DMS79 (cell line): ENCODE results near the gene APBB1.
"Not testable (repeated sequence)": the region's sequence is repeated elsewhere in the genome, so short reads cannot be mapped to it uniquely, and the experiment has no call there.

Experiments
- DNase-seq: peaks from one replicate; lab custom pipeline; 2025; lab: John Stamatoyannopoulos, UW

The APBB1 gene

GRCh38 chr11:6417907-6418556 is 862 bp downstream of the APBB1 start:
- no peak for DNase-seq

- DNase-seq: no peak
Observed at GRCh38 chr11:6415797-6416196, 3.1 kb downstream of the APBB1 start.

DNA sequence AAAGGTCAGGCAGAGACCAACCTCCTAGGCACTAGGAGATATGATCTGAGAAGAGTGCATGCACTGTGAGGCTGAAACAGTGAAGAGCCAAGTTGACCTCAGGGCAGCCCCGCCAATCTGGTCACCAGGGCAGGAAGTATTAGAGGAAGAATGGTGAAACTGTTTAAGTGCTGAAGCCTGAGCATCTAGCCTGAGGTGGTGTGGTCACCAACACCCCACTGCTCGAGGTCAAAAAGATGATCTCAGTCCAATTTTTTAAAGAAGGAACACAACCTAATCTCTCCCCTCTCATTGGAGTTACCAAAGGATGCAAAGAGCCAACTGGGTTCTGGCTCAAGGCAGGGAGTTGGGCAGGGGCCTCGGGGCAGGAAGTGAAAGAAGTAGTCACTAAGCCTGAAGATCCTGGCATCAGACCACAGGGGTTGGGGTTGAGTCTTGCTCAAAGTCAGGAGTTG is 4.0 kb downstream of the APBB1 start:
- DNase-seq: no peak

GRCh38 chr11:6413791-6414201 is 5.1 kb downstream of the APBB1 start:
- no peak for DNase-seq

DNA sequence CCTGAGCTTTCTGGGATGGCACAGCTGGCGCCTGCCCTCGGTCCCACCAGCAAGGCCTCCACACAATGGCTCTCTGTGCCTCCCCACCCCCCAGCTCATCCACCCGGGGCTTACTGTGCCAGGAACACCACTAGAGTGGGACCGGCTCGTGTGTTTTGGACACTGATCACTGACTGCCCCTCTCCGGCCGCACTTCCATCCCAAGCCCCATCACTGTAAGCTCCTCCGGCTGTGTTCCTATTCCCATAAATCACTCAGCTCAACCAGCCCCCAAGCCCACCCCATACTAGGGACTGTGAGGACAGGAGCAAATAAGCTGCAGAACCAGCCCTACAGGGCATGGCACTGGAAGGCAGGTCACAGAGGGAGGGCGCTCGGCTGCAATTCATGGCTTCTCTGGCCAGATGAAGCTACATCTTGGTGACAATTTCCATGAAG is 7.3 kb downstream of the APBB1 start:
- no peak for DNase-seq

DNA sequence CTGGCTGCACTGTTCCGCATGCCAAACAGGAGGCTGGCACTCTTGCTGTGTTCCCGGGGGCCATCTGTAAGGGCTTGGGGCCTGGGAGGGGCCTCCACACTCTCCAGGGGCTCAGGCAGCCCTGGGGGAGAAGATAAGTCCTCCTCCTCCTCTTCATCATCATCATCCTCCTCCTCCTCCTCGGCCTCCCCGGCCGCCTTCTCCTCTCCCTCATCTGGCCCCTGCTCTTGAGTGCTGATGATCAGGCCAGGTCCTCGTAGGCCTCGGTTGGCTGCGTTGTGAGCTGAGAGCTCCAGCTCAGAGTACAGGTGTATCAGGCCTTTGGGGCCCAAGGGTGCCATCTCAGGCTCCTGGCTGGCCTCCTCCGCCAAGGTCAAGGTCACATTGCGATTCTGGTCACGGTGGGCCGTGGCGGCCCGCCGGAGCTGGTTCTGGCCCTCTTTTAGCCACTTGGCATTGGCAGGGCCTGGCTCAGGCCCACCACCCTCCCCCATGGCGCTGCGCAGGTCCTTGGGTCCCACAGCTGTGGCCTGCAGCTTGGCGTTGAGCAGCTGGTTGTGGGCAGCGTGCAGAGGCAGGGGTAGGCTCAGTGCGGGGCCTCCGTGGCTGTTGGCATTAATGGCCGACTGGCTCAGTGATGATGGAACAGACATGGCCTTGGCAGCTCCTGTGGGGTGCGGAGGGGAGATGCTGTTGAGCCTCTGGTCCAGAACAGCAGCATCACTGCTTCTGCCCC is 8.0 kb downstream of the APBB1 start:
- DNase-seq: no peak

DNA sequence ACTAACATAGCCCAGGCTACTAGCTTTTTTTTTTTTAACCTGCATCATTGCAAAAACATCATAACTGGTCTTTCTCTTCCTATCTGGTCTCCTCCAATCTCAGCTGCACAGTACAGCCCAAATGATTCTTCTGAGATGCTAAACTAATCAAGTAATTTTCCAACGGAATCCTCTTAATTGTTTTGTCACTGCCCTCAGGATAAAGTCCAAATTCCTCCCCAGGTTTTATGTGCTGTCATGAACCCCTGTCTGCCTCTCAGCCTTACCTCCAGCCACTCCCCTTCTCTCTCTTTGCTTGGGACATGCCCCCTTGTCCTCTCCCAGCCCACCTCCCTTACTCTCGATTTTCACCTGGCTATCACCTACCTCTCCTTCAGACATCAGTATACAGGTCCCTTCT is 12.5 kb downstream of the APBB1 start:
- DNase-seq: no peak

DNA sequence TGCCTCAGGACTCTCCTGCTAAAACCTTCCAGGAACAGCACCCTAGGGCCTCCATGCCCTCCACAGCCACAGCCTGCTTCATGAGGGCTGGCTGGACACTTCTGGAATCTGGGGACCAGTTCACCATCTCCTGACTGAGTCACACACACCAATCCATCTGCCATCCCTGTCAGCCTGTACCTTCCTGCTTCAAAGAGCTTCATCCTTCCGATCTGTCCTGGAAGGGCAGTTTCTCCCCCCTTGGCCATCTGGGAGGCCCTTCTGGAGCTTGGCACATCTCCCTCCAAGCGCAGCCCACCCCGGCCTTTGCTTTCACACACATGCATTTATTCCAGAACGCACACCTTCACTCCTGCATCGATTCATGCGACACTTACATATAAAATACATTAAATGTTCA is 13.0 kb downstream of the APBB1 start:
- DNase-seq: no peak

DNA sequence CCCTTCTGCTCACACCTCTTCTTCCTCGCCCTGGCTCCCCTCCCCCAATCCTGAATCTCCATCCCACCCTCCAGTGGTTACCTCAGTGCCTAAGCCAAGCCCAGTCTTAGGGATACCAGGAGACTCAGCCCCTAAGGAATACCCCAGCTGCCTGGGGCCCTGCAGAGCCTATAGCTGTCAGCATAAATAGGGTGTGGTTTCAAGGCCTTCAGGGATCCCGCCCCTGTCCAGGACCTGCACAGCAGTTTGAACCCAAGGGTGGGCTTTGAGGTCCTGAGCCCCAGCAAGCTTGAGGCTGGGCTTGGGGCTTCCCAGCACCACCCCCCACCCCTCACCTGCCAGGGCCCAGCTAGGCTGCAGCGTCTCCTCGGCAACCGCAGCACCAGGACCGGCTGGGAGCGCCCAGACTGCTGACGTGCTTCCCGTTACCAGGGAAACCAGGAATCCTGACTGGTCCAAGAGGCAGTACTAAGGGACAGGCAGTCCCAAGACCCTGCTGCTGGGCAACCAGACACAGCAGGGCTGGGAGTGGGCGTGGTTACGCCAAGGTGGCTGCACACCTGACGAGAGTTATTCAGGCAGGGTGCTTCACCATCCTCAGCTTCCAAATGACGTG is 13.7 kb downstream of the APBB1 start:
- DNase-seq: peak; percentile 69

DNA sequence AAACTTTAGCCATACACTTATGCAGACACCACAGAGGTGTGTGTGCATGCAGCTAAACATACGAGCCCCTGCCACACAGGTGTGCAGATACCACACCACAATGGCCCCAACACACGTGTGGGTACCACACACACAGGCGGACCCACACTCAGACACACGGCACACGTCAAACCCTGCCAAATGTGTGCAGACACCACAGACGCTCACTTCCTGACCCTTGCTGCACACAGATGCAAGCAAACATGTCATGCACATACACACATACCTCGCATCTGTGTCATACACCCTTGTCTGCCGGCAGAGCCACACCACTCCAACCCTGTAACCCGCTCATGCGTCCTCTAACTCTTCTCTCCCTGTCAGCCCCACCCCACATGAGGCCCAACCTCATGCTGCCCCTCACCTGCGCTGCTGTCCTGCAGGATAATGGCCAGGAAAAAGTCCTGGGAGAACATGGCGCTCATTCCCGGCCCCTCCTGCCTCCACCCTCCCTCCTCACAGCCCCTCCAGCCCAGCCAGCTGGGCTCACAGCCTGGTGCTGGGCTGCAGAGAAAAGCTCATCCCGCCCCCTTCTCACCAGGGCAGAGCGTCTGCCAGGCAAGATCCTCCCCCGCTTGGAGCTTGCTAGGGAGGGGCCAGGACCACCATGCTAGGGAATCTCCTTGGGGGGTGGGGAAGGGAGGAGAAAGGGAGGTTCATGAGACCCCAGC is 14.4 kb downstream of the APBB1 start:
- no peak for DNase-seq

- DNase-seq: no peak
Observed at GRCh38 chr11:6403539-6403938, 15.4 kb downstream of the APBB1 start.

GRCh38 chr11:6402561-6402981 is 16.3 kb downstream of the APBB1 start:
- DNase-seq: no peak

DNA sequence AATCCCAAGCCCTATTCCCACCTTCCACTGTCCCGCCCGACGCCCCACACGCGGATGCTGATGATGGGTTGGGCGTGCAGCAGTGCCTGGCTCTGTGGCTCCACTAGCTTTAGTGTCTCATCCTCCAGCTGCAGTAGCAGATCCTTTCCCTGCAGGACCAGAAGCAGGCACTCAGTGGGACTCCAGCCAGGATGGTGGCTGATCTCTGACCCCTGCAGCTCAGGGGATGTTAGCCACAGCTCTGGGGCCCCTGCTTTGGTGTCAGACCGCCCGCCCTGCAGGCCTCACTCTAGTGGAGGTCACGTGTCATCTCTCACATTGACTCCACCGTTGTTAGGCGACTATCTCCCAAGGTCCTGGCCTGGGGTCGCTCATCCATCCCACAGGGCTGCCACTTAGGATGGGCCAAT is 16.8 kb downstream of the APBB1 start:
- DNase-seq: no peak

GRCh38 chr11:6401464-6401863 is 17.4 kb downstream of the APBB1 start:
- no peak for DNase-seq

DNA sequence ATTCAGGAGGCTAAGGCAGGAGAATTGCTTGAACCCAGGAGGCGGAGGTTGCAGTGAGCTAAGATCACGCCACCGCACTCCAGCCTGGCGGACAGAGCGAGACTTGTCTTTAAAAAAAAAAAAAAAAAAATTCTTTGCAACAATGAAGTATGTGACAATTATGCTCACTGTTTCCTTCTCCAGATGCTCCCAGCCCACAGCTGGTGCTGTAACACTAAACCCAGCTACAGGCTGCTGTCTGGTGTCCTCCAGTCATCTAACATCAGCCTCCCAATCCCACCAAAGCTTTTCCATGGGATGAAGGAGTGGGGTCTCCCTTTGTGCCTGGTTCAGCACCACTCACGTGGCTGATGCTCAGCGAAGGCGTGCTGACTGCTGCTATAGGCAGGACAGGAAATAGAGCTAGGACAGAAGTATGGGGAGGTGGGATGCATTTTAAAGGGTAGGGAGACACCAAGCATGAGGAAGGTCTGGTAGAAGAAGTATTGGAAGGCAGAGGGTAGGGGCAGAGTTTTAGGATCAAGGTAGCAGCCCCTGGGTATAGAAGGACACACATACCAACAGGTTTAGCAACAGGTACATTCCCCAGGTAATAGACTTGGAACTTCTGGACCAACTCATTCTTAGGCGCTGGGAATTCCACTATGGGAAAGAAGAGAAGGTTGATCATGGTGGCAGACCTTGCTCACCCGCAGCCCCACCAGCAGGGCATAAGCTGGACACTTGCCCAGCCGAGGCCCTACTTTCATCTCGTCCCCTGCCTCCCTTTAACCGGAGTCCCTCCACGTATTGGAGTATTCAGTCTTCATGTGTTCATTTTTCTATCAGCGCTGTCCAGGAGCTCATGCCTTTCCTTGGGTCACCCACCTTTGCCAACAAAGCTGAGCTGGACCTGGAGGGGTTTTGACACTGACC is 18.2 kb downstream of the APBB1 start:
- no peak for DNase-seq

GRCh38 chr11:6397636-6398035 is 21.3 kb downstream of the APBB1 start:
- no peak for DNase-seq

DNA sequence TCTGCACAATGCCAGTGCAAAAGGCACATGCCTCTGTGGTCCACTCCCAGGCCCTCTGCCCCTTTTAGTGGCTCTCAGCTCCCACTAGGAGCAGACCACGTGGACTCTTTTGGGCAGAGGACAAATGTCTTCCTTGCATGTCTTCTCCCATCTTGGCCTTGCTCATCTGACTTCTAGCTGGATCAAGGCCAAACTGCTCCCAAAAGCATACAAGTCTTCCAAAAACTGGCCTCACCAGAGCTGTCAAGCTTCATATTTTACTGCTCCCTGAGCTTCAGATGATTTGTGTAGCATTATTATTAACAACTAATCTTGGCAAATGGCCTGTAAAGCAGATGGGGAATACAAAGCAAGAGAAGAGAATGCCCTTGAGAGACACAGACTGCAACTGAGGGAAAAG is 21.7 kb downstream of the APBB1 start:
- DNase-seq: no peak

DNA sequence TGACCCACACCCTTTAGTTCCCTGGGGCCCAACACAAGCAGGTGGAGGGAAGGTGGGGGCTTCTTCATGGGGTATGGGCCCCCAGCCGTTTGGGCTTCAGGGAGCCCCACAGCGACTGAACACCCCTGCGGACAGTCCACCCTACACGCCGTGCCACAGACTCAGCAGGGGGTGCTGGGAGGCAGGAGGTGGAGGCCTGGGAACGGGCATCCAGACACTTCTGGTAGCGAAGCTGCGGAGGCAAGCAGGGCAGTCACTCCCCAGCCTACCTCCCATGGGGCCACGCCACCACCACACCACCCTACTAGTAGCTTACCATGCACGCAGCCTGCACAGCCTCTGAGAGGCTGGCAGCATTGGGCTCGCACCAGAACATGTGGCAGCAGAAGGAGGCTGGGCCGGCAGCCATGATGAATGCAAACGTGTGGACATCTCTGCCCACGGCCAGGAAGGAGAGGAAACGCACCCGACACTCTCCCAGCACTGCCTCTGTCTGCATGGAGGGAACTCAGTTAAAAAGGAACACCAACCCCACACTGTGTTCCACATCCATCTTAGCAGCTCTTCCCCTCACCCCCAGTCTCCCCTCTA is 23.3 kb downstream of the APBB1 start:
- DNase-seq: no peak

- no peak for DNase-seq
Observed at GRCh38 chr11:6393989-6394670, 24.8 kb downstream of the APBB1 start.

- not testable (repeated sequence) for DNase-seq
Observed at GRCh38 chr11:6392251-6392650, 26.6 kb downstream of the APBB1 start.
